HAP-1 (cell line): ENCODE measurements around the gene ADAMTS12.

Experiments used
- DNase-seq, 2 experiments: peaks; one replicate each; pipeline ENCODE4 v3.0.0-alpha.2; 2016 to 2020; ENCODE audit warnings: low spot score in 2 of 2
- H3K27me3 ChIP-seq: fragments of 250-450 bp; sonication (Bioruptor Pico); 2 replicates; pipeline ENCODE4 v1.5.1; 2020; ENCODE audit warnings: low read depth, mild to moderate bottlenecking, moderate library complexity
- H3K36me3 ChIP-seq: fragments of 250-450 bp; sonication (Bioruptor Pico); replicated peaks from 2 replicates; pipeline ENCODE4 v1.5.1; 2020; ENCODE audit warnings: mild to moderate bottlenecking
- H3K4me1 ChIP-seq: fragments of 250-450 bp; sonication (Bioruptor Pico); 2 replicates; pipeline ENCODE4 v1.5.1; 2020; ENCODE audit warnings: mild to moderate bottlenecking
- H3K4me3 ChIP-seq: fragments of 250-450 bp; sonication (Bioruptor Pico); 2 replicates; pipeline ENCODE4 v1.5.1; 2020; ENCODE audit warnings: mild to moderate bottlenecking, moderate library complexity
- H3K9me3 ChIP-seq: fragments of 250-450 bp; sonication (Bioruptor Pico); 2 replicates; pipeline ENCODE4 v1.5.1; 2020; ENCODE audit warnings: mild to moderate bottlenecking, moderate library complexity
- in situ Hi-C: fragments of 300-500 bp; cut with MboI; formaldehyde crosslinking; loops from 3 replicates; pipeline ENCODE4 v1.14.3; 2020; ENCODE audit warnings: low sequenced_read_pairs, inconsistent platforms, mixed read lengths

Gene ADAMTS12

DNA sequence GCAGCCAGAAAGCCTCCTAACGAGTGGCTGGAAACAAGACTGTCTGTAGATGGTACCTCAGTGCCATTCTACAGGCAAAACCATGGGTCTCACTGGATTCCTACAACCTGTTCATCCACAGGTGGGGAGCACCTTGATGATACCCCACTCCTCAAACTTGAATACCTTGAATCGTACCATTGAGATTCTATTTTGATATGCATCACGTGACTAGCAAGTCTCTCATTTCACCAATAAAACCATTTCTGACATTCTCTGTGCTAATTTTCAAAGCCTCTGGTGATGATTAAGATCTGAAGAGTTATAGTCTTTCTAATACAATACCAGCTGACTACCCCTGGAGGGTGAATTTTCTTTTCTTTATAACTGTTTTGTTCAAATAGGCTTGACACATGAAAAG, 188.9 kb downstream of the ADAMTS12 start:
- Histone ChIP-seq H3K4me1 (no peaks in the 10 kb centered on the region), H3K27me3 (no peaks in the 10 kb centered on the region), H3K4me3 (no peak overlapping the region), H3K9me3 (no peaks in the 10 kb centered on the region), H3K36me3 (no peaks in the 10 kb centered on the region)
- no peak for DNase-seq
- in situ Hi-C loops: no loop called here

DNA sequence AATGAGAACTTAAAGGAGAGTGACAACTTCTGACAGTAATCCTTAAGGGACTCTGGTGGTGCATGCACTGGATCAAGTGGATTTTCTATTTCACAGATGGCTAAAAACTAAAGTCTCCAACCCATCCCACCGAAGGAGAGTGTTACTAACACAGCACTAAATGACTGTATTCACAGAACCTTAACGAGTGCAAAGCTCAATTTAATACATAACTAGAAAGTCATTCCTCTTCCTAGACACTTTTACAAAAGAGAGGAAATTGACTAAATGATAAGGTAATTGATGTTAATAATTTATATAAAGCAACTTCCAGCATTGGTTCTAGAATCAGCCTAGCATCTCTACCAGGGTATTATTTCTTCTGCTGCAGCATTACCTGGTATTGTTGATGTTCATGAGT, 189.8 kb downstream of the ADAMTS12 start:
- Histone ChIP-seq H3K27me3 (no peaks in the 10 kb centered on the region), H3K36me3 (no peaks in the 10 kb centered on the region), H3K9me3 (no peaks in the 10 kb centered on the region), H3K4me1 (no peaks in the 10 kb centered on the region), H3K4me3 (no peak overlapping the region)
- in situ Hi-C loops: no loop called here
- DNase-seq: no peak

DNA sequence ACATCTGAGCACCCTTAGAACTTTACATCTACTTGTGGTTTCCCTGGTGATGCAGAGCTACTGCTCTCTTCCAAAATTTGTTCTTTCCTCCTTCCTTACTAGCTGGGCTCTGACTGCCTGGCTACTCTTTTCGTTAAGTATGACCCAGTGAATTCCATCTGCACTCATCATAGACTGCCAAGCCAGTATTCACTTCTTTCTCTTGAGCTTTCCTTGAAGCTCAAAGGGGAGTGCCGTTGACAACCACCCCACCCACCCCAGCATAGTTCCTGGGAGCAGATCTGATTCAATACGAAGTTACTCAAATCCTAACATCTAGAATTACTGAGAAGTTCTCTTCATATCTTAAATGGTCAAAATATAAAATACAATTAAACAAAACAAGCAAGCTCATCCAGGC, 190.5 kb downstream of the ADAMTS12 start:
- Histone ChIP-seq H3K4me1 (no peaks in the 10 kb centered on the region), H3K36me3 (no peaks in the 10 kb centered on the region), H3K9me3 (no peaks in the 10 kb centered on the region), H3K27me3 (no peaks in the 10 kb centered on the region), H3K4me3 (no peak overlapping the region)
- no peak for DNase-seq
- in situ Hi-C loops: no loop called here

DNA sequence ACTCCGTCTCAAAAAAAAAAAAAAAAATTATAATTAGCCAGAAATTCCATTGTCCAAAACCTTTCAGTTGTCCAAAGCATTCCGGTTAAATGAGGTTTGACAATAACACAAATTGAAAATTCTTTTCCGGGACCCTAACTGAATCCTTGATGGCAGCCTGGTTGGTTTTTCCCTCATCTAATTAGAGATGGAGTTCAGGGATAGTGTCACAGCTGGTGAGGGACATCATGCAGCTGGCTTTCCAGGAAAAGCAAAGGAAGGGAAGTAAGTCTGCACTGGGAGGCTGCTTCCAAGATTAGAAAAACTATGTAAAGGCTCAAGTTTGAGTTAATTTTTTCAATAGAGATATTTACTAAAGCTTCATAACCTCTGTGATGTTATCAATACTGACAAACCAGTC, 195.4 kb downstream of the ADAMTS12 start:
- Histone ChIP-seq H3K4me1 (no peaks in the 10 kb centered on the region), H3K4me3 (no peak overlapping the region), H3K9me3 (no peaks in the 10 kb centered on the region), H3K27me3 (no peaks in the 10 kb centered on the region), H3K36me3 (no peaks in the 10 kb centered on the region)
- in situ Hi-C loops: no loop called here
- no peak for DNase-seq

DNA sequence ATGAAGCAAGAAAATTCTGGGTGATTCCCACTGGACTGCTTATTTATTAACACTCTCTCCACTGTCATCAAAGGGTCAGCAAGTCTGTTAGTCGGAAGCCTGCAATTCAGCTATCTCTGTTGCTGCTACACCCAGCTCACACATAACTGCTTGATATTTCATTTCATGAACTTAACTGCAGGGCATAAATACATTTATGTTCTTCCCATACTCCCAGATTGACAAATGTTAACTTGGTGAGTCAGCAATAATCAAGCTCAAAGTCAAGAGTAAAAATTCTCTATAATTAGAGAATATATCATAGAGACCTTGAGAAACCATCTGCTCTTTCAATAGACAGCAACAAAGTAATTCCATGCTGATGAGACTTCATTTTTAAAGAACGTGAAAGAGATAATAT, 198.8 kb downstream of the ADAMTS12 start:
- no peaks in the 10 kb centered on the region for H3K9me3 ChIP-seq
- no peak overlapping the region for H3K4me3 ChIP-seq
- in situ Hi-C loops: no loop called here
- H3K4me1 ChIP-seq: no peaks in the 10 kb centered on the region
- DNase-seq: no peak
- no peaks in the 10 kb centered on the region for H3K36me3 ChIP-seq
- no peaks in the 10 kb centered on the region for H3K27me3 ChIP-seq

DNA sequence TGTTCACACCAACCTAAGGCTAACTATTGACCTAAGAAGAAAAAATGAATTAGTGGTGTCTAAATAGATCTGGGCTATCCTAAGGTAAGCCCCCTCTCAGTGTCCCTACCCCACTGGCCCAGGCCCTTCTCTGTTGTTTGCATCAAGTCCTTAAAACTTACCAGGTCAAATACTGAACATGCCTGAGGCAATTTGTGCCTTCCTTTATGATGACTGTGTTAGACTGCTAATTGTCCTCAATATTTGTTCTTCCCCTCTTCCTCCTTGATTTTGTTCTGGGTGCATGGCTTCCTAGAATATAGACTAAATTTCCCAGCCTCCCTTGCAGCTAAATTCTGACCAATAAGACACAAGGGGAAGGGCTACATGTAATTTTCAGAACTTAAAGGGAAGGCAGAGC, 199.9 kb downstream of the ADAMTS12 start:
- H3K4me1 ChIP-seq: no peaks in the 10 kb centered on the region
- no peaks in the 10 kb centered on the region for H3K9me3 ChIP-seq
- H3K27me3 ChIP-seq: no peaks in the 10 kb centered on the region
- DNase-seq: no peak
- H3K4me3 ChIP-seq: no peak overlapping the region
- in situ Hi-C loops: no loop called here
- no peaks in the 10 kb centered on the region for H3K36me3 ChIP-seq

DNA sequence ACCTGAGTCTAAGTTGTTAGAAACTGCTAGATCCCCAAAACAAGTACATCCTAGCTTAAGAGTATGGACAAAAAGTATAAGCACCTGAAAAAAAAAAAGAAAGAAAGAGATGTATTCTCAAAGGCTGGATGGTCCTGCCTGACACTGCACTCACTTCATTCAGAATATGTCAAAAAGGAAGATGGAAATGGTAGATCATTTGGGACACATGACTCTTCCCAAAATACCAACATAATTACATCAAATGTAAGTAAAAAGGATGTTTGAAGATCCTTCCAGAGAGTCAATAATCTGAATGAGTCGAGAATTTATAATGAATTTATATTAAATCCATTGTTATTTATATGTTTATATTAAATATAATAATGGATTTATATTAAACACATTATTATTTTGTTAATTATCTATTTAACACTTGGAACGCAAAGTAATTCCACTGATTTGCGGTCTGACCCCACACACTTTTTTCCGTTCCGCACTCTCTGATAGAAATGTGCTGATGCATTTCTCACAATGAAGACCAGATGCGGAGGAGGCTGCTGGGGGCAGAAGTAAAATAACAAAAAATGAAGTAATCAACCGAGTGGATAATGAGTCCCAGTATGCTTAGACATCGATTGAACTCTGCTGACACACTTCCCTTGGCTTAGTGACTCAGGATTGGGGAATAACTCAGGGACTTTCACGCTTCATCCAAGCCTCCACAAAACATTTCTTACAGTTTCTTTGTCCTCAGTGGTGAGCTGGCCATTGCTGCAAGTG, 201.2 kb downstream of the ADAMTS12 start:
- Histone ChIP-seq H3K36me3 (no peaks in the 10 kb centered on the region), H3K4me3 (no peak overlapping the region), H3K4me1 (no peaks in the 10 kb centered on the region), H3K9me3 (no peaks in the 10 kb centered on the region), H3K27me3 (no peaks in the 10 kb centered on the region)
- in situ Hi-C loops: no loop called here
- DNase-seq: no peak

DNA sequence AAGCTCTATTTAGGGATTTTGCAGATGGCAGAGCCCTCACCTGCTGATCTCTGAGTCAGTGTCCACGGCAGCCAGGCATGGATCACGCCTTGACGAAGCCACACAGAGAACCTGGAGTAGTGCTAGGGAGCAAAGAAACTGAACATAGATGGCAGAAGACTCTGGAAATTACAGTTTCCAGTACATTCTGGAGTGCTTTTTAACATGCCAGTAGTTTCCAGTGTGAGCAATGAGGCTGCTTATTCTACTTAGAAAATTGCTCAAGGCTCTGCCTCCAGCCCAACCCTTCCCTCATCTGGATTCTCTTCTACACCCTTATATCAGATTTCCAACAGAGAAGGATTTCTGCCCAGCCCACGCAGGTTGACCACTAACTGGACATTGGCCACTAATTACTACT, 203.3 kb downstream of the ADAMTS12 start:
- no peaks in the 10 kb centered on the region for H3K27me3 ChIP-seq
- no peak overlapping the region for H3K4me3 ChIP-seq
- H3K9me3 ChIP-seq: no peaks in the 10 kb centered on the region
- DNase-seq: no peak
- no peaks in the 10 kb centered on the region for H3K4me1 ChIP-seq
- no peaks in the 10 kb centered on the region for H3K36me3 ChIP-seq
- in situ Hi-C loops: no loop called here

DNA sequence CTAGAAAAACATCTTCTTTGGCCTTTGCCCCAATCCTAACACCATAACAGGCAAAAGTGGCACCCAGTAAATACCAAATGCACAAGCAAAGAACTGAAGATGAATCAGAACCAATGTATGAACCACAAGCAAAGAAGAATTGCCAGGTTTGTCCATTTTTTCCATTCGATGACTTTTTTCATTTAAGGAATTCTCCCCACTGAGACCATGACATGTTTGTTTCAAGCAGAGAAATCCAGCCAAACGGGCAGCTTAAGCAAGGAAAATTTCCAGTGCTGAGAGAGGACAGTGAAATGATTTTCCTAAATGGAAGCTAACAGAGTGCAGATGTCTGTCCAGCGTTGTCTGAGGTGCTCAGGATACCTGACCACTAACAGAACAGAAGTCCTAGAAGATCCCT, 203.7 kb downstream of the ADAMTS12 start:
- H3K9me3 ChIP-seq: no peaks in the 10 kb centered on the region
- no peaks in the 10 kb centered on the region for H3K4me1 ChIP-seq
- no peak for DNase-seq
- no peaks in the 10 kb centered on the region for H3K27me3 ChIP-seq
- no peaks in the 10 kb centered on the region for H3K36me3 ChIP-seq
- in situ Hi-C loops: no loop called here
- no peak overlapping the region for H3K4me3 ChIP-seq

DNA sequence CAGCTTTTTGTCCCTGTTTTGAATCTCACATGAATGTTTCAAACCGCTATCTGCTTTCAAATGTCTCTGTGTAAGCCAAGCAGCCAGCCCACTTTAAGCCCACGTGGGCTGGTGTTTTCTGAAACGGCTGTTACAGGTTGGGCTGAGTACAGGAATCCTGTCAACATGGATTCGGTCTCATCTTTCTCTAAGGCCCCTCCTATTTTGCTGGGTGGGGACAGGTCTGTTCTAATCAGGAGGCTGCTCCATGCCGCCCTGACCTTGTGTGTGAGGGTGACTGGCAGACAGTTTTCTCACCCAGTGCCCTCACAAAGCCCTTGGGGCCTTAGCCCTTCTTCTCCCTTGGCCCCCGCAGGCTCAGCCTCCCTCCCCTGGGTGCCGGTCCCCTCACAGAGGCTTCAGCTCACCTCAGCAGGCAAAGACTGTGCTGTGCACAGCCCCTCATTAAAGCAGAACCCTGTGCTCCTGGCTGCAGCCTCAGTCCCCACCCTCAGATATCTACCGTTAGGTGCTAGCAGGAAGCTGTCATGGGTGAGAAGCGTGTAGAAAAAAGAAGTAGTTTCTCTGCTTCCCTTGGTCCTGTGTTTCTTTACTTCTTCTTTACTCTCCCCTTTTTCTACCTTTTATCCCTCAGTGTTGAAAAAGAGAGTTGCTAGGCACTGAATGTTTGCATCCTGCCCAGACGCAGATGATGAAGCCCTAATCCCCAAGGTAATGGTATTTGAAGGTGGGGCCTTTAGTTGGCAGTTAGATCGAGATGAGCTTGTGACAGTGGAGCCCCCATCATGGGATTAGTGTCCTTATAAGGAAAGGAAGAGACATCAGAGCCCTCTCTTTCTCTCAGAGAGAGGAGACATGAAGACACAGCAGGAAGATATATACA, 205.7 kb downstream of the ADAMTS12 start:
- H3K36me3 ChIP-seq: no peaks in the 10 kb centered on the region
- H3K9me3 ChIP-seq: no peaks in the 10 kb centered on the region
- in situ Hi-C loops: no loop called here
- H3K27me3 ChIP-seq: no peaks in the 10 kb centered on the region
- no peak overlapping the region for H3K4me3 ChIP-seq
- H3K4me1 ChIP-seq: no peaks in the 10 kb centered on the region
- no peak for DNase-seq

DNA sequence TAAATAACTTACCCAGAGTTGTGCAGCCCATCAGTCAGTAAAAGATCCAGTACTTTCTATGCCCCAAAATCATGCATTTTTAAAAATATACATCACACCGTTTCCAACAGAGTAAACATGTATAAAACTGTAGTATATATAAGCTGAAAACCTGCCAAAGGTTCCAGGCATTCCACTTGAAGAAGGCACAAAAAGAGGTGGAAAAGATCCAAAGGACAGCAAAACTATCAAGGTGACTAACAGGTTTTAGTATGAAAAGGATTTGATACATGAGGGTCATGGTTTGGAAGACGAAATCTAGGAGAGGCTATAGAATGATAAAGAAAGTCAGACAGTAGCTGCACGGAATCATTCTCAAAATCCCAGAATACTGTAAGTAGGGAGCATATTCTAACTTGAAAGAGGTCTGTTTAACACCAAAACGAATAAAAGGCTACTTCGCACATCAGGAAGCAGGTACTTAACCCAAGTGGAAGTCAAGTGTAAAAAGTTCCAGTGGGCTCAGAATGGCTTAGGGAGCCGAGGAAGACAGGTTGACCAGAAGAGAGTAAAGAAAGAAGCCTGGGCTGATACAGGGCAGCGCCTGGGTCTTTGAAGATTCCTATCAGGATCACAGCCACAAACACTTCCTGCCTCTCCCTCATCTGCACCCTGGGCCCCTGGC, 207.2 kb downstream of the ADAMTS12 start:
- H3K36me3 ChIP-seq: no peaks in the 10 kb centered on the region
- no peaks in the 10 kb centered on the region for H3K27me3 ChIP-seq
- H3K9me3 ChIP-seq: no peaks in the 10 kb centered on the region
- DNase-seq: no peak
- no peak overlapping the region for H3K4me3 ChIP-seq
- in situ Hi-C loops: no loop called here
- no peaks in the 10 kb centered on the region for H3K4me1 ChIP-seq

DNA sequence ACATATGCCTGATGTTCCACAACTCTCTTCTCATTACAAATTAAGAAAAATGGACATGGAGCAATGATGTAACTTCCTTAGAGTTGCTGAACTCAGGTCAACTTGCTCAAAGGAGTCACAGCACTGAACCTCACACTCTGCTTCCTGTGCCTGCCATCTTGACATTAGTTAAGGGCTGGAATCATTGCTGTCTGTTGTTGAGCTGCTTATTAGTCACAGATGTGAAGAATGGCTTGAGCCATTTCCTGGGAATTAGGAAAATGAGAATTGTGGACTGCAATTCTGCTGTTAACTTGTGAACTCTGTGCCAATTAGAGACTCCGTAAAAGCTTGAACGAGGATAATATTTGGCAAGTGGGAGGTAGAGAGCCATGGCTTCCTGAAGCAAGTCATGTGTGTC, 212.0 kb downstream of the ADAMTS12 start:
- H3K27me3 ChIP-seq: no peaks in the 10 kb centered on the region
- DNase-seq: no peak
- in situ Hi-C loops: no loop called here
- no peaks in the 10 kb centered on the region for H3K4me1 ChIP-seq
- no peaks in the 10 kb centered on the region for H3K9me3 ChIP-seq
- H3K4me3 ChIP-seq: no peak overlapping the region
- no peaks in the 10 kb centered on the region for H3K36me3 ChIP-seq

DNA sequence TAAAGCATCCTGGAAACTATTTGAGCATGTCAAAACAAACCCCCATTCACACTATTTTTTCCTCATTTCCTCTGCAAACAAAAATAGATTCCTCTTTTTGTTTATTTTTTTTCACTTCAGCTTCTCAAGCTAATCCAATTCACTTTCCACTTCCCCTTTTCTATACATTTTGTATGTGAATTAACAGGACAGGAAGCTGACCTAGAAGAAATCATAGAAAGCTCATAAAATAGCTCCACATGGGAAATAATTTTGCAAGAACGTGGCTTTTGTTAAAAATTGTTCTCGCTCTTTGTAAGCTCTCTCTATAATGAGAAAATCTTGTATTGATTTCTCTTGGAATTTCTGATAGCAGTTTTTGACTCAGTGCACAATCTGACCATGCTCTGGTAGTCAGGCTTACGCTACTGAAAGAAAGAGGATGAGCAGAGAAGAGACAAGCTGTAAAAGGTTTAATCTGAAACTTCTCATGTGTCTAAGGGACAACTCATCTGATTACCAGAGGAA, 215.8 kb downstream of the ADAMTS12 start:
- DNase-seq: no peak
- no peaks in the 10 kb centered on the region for H3K4me1 ChIP-seq
- no peaks in the 10 kb centered on the region for H3K27me3 ChIP-seq
- in situ Hi-C loops: no loop called here
- H3K9me3 ChIP-seq: no peaks in the 10 kb centered on the region
- H3K36me3 ChIP-seq: no peaks in the 10 kb centered on the region
- no peak overlapping the region for H3K4me3 ChIP-seq
